Caco-2 (cell line): ENCODE measurements around the gene BYSL. TPM values are rescaled to one million over a fixed set of nuclear protein-coding genes. Genes with fewer than 3 reads are reported as not detected.

Experiments
- BruUV-seq: library from RNA; stranded (reverse); fragments of 400-500 nt; replicated peaks from 2 replicates; lab custom pipeline; 2021; lab: Mats Ljungman, UMichigan
- CTCF ChIA-PET: fragments of 300-600 bp; sonication (Branson Sonifier 250); formaldehyde crosslinking; loops from one replicate; lab custom pipeline; 2022; ENCODE audit warnings: antibody characterized with exemption; lab: Charles Lee
- POLR2A ChIA-PET: fragments of 300-600 bp; sonication (Branson Sonifier 250); formaldehyde crosslinking; loops from one replicate; lab custom pipeline; 2022; ENCODE audit warnings: antibody characterized with exemption; lab: Charles Lee
- DNase-seq, 2 experiments: peaks; one replicate each; pipeline versions ENCODE4 v3.0.0 to v3.0.0-alpha.2; 2020 to 2022
- H3K27me3 ChIP-seq: replicated peaks from 2 replicates; pipeline ENCODE4 v1.6.0; 2011; ENCODE audit warnings: low read length; ENCODE audit not compliant: control insufficient read depth, insufficient read depth
- H3K36me3 ChIP-seq: 2 replicates; pipeline ENCODE4 v1.5.1; 2011; ENCODE audit warnings: low read length; ENCODE audit not compliant: control insufficient read depth, insufficient read depth
- H3K4me1 ChIP-seq: fragments of 250-450 bp; sonication (Bioruptor Pico); 2 replicates; pipeline ENCODE4 v1.5.1; 2020; ENCODE audit warnings: mild to moderate bottlenecking
- H3K4me3 ChIP-seq: 2 replicates; pipeline ENCODE4 v1.5.1; 2011; ENCODE audit warnings: low read depth, mild to moderate bottlenecking, control low read depth, low read length
- H3K9me3 ChIP-seq: fragments of 250-450 bp; sonication (Bioruptor Pico); 2 replicates; pipeline ENCODE4 v1.5.1; 2020; ENCODE audit warnings: mild to moderate bottlenecking, moderate library complexity
- H3K27ac Mint-ChIP-seq: one replicate; pipeline ENCODE4 v1.8.0; 2022; ENCODE audit warnings: mixed read lengths; ENCODE audit not compliant: unreplicated experiment
- H3K27me3 Mint-ChIP-seq: one replicate; pipeline ENCODE4 v1.8.0; 2022; ENCODE audit warnings: mixed read lengths; ENCODE audit not compliant: insufficient read depth, unreplicated experiment
- H3K36me3 Mint-ChIP-seq: one replicate; pipeline ENCODE4 v1.8.0; 2022; ENCODE audit warnings: mild to moderate bottlenecking, mixed read lengths; ENCODE audit not compliant: insufficient read depth, unreplicated experiment
- H3K4me1 Mint-ChIP-seq: one replicate; pipeline ENCODE4 v1.8.0; 2022; ENCODE audit warnings: low read depth, mixed read lengths; ENCODE audit not compliant: unreplicated experiment
- H3K4me3 Mint-ChIP-seq: one replicate; pipeline ENCODE4 v1.8.0; 2022; ENCODE audit warnings: mild to moderate bottlenecking, moderate library complexity, mixed read lengths; ENCODE audit not compliant: unreplicated experiment
- H3K9me3 Mint-ChIP-seq: one replicate; pipeline ENCODE4 v1.8.0; 2022; ENCODE audit warnings: mixed read lengths; ENCODE audit not compliant: unreplicated experiment
- intact Hi-C: fragments of 100-400 bp; cut with micrococcal nuclease; formaldehyde crosslinking; loops from one replicate; pipeline ENCODE4 v1.10.0; 2022; ENCODE audit not compliant: unreplicated experiment
- total RNA-seq: library from RNA; stranded (reverse); gene quantifications from 2 replicates; pipeline ENCODE4 v1.2.3, GENCODE V29; 2022
- TF ChIP-seq, protein P1 (sequence below), 2 experiments: fragments of 200-600 bp in 1 of 2; IDR thresholded peaks; 1 replicate in 1 of 2; 2 replicates in 1 of 2; pipeline versions ENCODE4 v1.5.1 to v1.8.0; 2011 to 2022; ENCODE audit warnings: antibody characterized with exemption in 1 of 2, control low read depth in 1 of 2, inconsistent platforms in 1 of 2, low read depth in 1 of 2, low read length in 1 of 2, mild to moderate bottlenecking in 1 of 2, moderate library complexity in 1 of 2; ENCODE audit not compliant: insufficient read depth in 1 of 2, severe bottlenecking in 1 of 2, unreplicated experiment in 1 of 2

Gene BYSL
- total RNA-seq, 1 experiment from 2014 or later = 45.9 TPM

DNA sequence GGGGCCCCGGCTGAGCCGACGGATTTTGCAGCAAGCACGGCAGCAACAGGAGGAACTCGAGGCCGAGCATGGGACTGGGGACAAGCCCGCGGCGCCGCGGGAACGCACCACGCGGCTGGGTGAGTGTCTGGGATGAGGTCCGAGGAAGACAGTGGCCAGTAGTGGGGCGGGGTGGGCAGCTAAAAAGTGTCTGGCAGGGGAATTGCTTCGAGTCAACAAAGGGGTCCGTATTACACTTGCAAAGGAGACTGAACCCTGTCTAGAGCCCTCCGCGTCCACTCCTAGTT, 356 bp downstream of the BYSL start:
- CTCF ChIA-PET = interaction anchor here (0.8 to 2.2 kb wide), 15 partner anchors 11 to 642 kb away, joined by 3 to 23 read pairs (median 5); partner anchors contain the start of genes TAF8, TOMM6, UBR2 and USP49
- H3K27me3 ChIP-seq = no peaks in the 10 kb centered on the region
- BruUV-seq = no TSS peak

DNA sequence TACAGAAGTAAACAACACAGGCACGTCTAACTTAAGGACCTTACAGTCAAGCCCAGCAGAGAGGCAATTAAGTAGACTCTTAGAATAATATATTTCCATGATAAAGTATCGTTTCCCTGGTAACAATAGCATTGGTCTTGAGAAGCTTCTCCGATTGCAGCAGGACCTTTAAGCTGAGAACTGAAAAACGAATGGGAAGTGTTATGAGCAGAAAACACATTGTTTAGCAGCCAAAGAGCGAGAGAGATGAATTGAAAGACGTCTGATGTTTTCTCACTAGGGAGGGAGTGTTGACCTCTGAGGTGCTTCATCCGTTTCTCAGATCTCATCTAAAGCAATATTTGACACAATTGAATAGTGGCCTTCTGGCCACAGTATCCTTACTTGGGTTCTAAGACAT, 855 bp downstream of the BYSL start:
- Mint-ChIP-seq H3K36me3 (peaks cover 56% of the 10 kb centered on the region), H3K4me1 (peaks cover 19% of the 10 kb centered on the region), H3K4me3 (peak overlapping the region; percentile 88), H3K27ac (peak overlapping the region; percentile 98), H3K9me3 (no peaks in the 10 kb centered on the region), H3K27me3 (no peaks in the 10 kb centered on the region)
- POLR2A ChIA-PET = interaction anchor here (1.3 to 2.0 kb wide), 4 partner anchors 27 to 221 kb away, joined by 4 to 17 read pairs (median 8); partner anchors contain the start of genes C6orf132, TOMM6 and USP49
- CTCF ChIA-PET = interaction anchor here (1.3 to 2.2 kb wide), 4 partner anchors 14 to 129 kb away, joined by 6 to 23 read pairs (median 10); partner anchors contain the start of genes TAF8 and USP49
- Histone ChIP-seq H3K36me3 (peaks cover 3% of the 10 kb centered on the region), H3K9me3 (no peaks in the 10 kb centered on the region), H3K4me3 (peak overlapping the region; percentile 98), H3K4me1 (peaks cover 9% of the 10 kb centered on the region; the same call in 1 of the 2 replicates), H3K27me3 (no peaks in the 10 kb centered on the region)
- TF ChIP-seq, protein P1, sequence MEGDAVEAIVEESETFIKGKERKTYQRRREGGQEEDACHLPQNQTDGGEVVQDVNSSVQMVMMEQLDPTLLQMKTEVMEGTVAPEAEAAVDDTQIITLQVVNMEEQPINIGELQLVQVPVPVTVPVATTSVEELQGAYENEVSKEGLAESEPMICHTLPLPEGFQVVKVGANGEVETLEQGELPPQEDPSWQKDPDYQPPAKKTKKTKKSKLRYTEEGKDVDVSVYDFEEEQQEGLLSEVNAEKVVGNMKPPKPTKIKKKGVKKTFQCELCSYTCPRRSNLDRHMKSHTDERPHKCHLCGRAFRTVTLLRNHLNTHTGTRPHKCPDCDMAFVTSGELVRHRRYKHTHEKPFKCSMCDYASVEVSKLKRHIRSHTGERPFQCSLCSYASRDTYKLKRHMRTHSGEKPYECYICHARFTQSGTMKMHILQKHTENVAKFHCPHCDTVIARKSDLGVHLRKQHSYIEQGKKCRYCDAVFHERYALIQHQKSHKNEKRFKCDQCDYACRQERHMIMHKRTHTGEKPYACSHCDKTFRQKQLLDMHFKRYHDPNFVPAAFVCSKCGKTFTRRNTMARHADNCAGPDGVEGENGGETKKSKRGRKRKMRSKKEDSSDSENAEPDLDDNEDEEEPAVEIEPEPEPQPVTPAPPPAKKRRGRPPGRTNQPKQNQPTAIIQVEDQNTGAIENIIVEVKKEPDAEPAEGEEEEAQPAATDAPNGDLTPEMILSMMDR (IDR thresholded peaks at IDR 0.05; ENCODE audit: insufficient read depth in 1 of 2, low read depth in 1 of 2, low read length in 1 of 2, severe bottlenecking in 1 of 2, unreplicated experiment in 1 of 2) = no peak
- intact Hi-C loops = loop anchor here (5.0 kb wide), 1 partner anchor 75 kb away; no protein-coding TSS in a partner anchor
- no peak for DNase-seq
- no TSS peak for BruUV-seq

More for the DNA sequence above, 356 bp downstream of the BYSL start:
- Mint-ChIP-seq H3K36me3 (peaks cover 53% of the 10 kb centered on the region), H3K4me1 (peaks cover 19% of the 10 kb centered on the region), H3K9me3 (no peaks in the 10 kb centered on the region), H3K4me3 (peak overlapping the region; percentile 88), H3K27me3 (no peaks in the 10 kb centered on the region), H3K27ac (peak overlapping the region; percentile 98)
- Histone ChIP-seq H3K4me3 (peak overlapping the region; percentile 98), H3K4me1 (peaks cover 9% of the 10 kb centered on the region; the same call in 1 of the 2 replicates), H3K9me3 (no peaks in the 10 kb centered on the region), H3K36me3 (peaks cover 4% of the 10 kb centered on the region)
- DNase-seq = no peak
- intact Hi-C loops = loop anchor here (1.0 to 5.0 kb wide), 7 partner anchors 15 to 135 kb away; partner anchors contain the start of genes CCND3, TOMM6 and USP49
- TF ChIP-seq, protein P1 (IDR thresholded peaks at IDR 0.05; ENCODE audit: insufficient read depth in 1 of 2, low read depth in 1 of 2, low read length in 1 of 2, severe bottlenecking in 1 of 2, unreplicated experiment in 1 of 2) = no peak
- POLR2A ChIA-PET = interaction anchor here (1.0 to 2.0 kb wide), 8 partner anchors 14 to 221 kb away, joined by 4 to 26 read pairs (median 8); partner anchors contain the start of genes C6orf132, CCND3, FRS3 and TOMM6

GRCh38 chr6:41927253-41927652, 6.0 kb downstream of the BYSL start:
- no peaks in the 10 kb centered on the region for H3K9me3 Mint-ChIP-seq
- H3K9me3 ChIP-seq = no peaks in the 10 kb centered on the region
- peaks cover 83% of the 10 kb centered on the region for H3K36me3 Mint-ChIP-seq
- ChIA-PET CTCF (interaction anchor here (0.6 kb wide), 1 partner anchor 145 kb away, joined by 6 read pairs; no protein-coding TSS in a partner anchor), POLR2A (no interaction called here)
- H3K4me1 ChIP-seq = peaks cover 7% of the 10 kb centered on the region; the same call in 1 of the 2 replicates
- BruUV-seq = no TSS peak
- no peaks in the 10 kb centered on the region for H3K27me3 Mint-ChIP-seq
- no peak overlapping the region for H3K4me3 ChIP-seq
- TF ChIP-seq, protein P1 (IDR thresholded peaks at IDR 0.05; ENCODE audit: insufficient read depth in 1 of 2, low read depth in 1 of 2, low read length in 1 of 2, severe bottlenecking in 1 of 2, unreplicated experiment in 1 of 2) = no peak
- H3K4me3 Mint-ChIP-seq = no peak overlapping the region
- peaks cover 13% of the 10 kb centered on the region for H3K4me1 Mint-ChIP-seq
- intact Hi-C loops = no loop called here
- no peaks in the 10 kb centered on the region for H3K27me3 ChIP-seq
- H3K27ac Mint-ChIP-seq = peak overlapping the region; percentile 32
- peaks cover 7% of the 10 kb centered on the region for H3K36me3 ChIP-seq
- DNase-seq = no peak
